Adrenal gland (tissue), 12 donors: ENCODE data around the gene AGR3. TPM values are rescaled to one million over a fixed set of nuclear protein-coding genes. Genes with fewer than 3 reads are reported as not detected.

Experiments used
- DNase-seq, 7 donors: peaks; one replicate each; pipeline ENCODE4 v3.0.0-alpha.2; 2019 to 2020
- H3K27ac ChIP-seq, 5 donors: fragments of 200-600 bp; sonication (generic) in 4 of 5; 1 replicate in 3 of 5; 2 replicates in 2 of 5; pipeline versions ENCODE4 v1.5.1 to v1.8.0; 2016 to 2020; ENCODE audit warnings: mild to moderate bottlenecking in 1 of 5
- H3K27me3 ChIP-seq: fragments of 200-600 bp; 2 replicates; pipeline ENCODE4 v1.8.0; 2021
- H3K36me3 ChIP-seq, 2 donors: fragments of 200-600 bp; replicated peaks in 1 of 2; 1 replicate in 1 of 2; 2 replicates in 1 of 2; pipeline versions ENCODE4 v1.5.1 to v1.8.0; 2018 to 2022
- H3K4me1 ChIP-seq, 2 donors: fragments of 200-600 bp; replicated peaks in 1 of 2; 1 replicate in 1 of 2; 2 replicates in 1 of 2; pipeline versions ENCODE4 v1.5.1 to v1.8.0; 2018 to 2021
- H3K4me3 ChIP-seq, 4 donors: fragments of 200-600 bp; sonication (generic) in 3 of 4; one replicate each; pipeline ENCODE4 v1.5.1; 2016 to 2018
- H3K9me3 ChIP-seq, 3 donors: fragments of 200-600 bp; sonication (generic) in 1 of 3; replicated peaks in 1 of 3; 1 replicate in 2 of 3; 2 replicates in 1 of 3; pipeline versions ENCODE4 v1.5.1 to v1.8.0; 2016 to 2021
- CTCF ChIP-seq, 6 experiments: fragments of 450-650 bp in 4 of 6; fragments of 200-600 bp in 2 of 6; sonication (generic) in 1 of 6; IDR thresholded peaks; 1 replicate in 5 of 6; 2 replicates in 1 of 6; pipeline versions ENCODE4 v1.5.1 to v1.8.0; 2016 to 2021; ENCODE audit warnings: antibody characterized with exemption in 6 of 6, mild to moderate bottlenecking in 2 of 6, moderate library complexity in 1 of 6
- POLR2A ChIP-seq, 2 donors: fragments of 450-650 bp; IDR thresholded peaks; one replicate each; pipeline ENCODE4 v1.6.1; 2017; ENCODE audit warnings: antibody characterized with exemption in 2 of 2, mild to moderate bottlenecking in 2 of 2, moderate library complexity in 1 of 2
- WGBS, 4 donors: extraction: QIAGEN DNeasy Blood & Tissue Kit in 2 of 4; methylation state at CpG; one replicate each; pipeline versions ENCODE4 v1.1.5 to v1.1.7; 2013 to 2017; 5-methylcytosine and 5-hydroxymethylcytosine counted together
- intact Hi-C, 2 donors: fragments of 100-400 bp; cut with DNase I; formaldehyde crosslinking; loops; one replicate each; pipeline versions ENCODE4 v1.14.1 to v1.15.0; 2022 to 2023
- polyA plus RNA-seq, 3 donors: library from polyadenylated mRNA; stranded (reverse); fragments of 200-250 nt in 2 of 3; fragments of 350-450 nt in 1 of 3; fragmentation: Illumina TruSeq in 1 of 3; extraction: RNeasy Lipid Tissue Mini Kit (QIAGEN cat#74804) in 1 of 3; gene quantifications; one replicate each; pipeline ENCODE4 v1.2.3, GENCODE V29; 2013 to 2014
- total RNA-seq, 9 donors: library from RNA; depleted of rRNA in 4 of 9; stranded (reverse); fragments of >200 nt in 4 of 9; fragments of 120-200 nt in 1 of 9; fragmentation: NEBNext Ultra II Directional in 1 of 9; extraction: Animal tissue kit (Norgen Biotek cat#: 25700) in 1 of 9; gene quantifications; one replicate each; pipeline versions ENCODE4 v1.1.0 to v1.2.4, GENCODE V29; 2013 to 2023
- donor health status: healthy with polysubstance abuse.
- donor health status: Bipolar disorder and iron deficiency.
- donor health status: DM: yes; HTN: yes; CAD: no.
- donor health status: DM: no; HTN: no; CAD: no.
- donor health status: DM: no; HTN: no; CAD: no.
- donor health status: DM: yes; HTN: yes; CAD: no.

Gene AGR3
- total and polyA plus RNA-seq, 12 donors: not detected

GRCh38 chr7:16912540-16912939 lies 30.8 kb upstream of the AGR3 start:
- TF ChIP-seq POLR2A (IDR thresholded peaks at IDR 0.05) (no peak), CTCF (IDR thresholded peaks at IDR 0.05) (no peak)
- Histone ChIP-seq H3K27me3 (no peaks in the 10 kb centered on the region), H3K9me3 (no peaks in the 10 kb centered on the region), H3K4me1 (no peaks in the 10 kb centered on the region), H3K36me3 (no peaks in the 10 kb centered on the region), H3K4me3 (no peak overlapping the region), H3K27ac (no peak overlapping the region)
- no peak for DNase-seq
- intact Hi-C loops: loop anchor here (10.0 kb wide), 2 partner anchors 108 to 218 kb away; partner anchors contain the start of gene AGR2 (in 2 of the 2)
- WGBS, 4 donors: 88 to 100% (median 97%) methylated on average over 2 to 4 of the region's 4 CpGs

- WGBS, 4 donors: 66 to 77% (median 72%) methylated on average over 3 of the region's 3 CpGs
- Histone ChIP-seq H3K4me1 (no peaks in the 10 kb centered on the region), H3K27me3 (no peaks in the 10 kb centered on the region), H3K36me3 (no peaks in the 10 kb centered on the region), H3K27ac (no peak overlapping the region), H3K4me3 (no peak overlapping the region), H3K9me3 (no peaks in the 10 kb centered on the region)
- intact Hi-C loops: no loop called here
- TF ChIP-seq POLR2A (IDR thresholded peaks at IDR 0.05): no peak
- TF ChIP-seq CTCF (IDR thresholded peaks at IDR 0.05): no peak
- no peak for DNase-seq
These were observed 26.8 kb upstream of the AGR3 start for GRCh38 chr7:16908561-16908960.

GRCh38 chr7:16905300-16906044 lies 23.7 kb upstream of the AGR3 start:
- Histone ChIP-seq H3K27me3 (no peaks in the 10 kb centered on the region), H3K9me3 (no peaks in the 10 kb centered on the region), H3K4me3 (no peak overlapping the region), H3K36me3 (no peaks in the 10 kb centered on the region), H3K4me1 (no peaks in the 10 kb centered on the region), H3K27ac (no peak overlapping the region)
- TF ChIP-seq CTCF (IDR thresholded peaks at IDR 0.05): no peak
- TF ChIP-seq POLR2A (IDR thresholded peaks at IDR 0.05): no peak
- intact Hi-C loops: no loop called here
- WGBS, 4 donors: 79 to 83% (median 81%) methylated on average over 5 of the region's 5 CpGs
- DNase-seq: no peak

GRCh38 chr7:16904076-16904475 lies 22.3 kb upstream of the AGR3 start:
- Histone ChIP-seq H3K9me3 (no peaks in the 10 kb centered on the region), H3K27me3 (no peaks in the 10 kb centered on the region), H3K36me3 (no peaks in the 10 kb centered on the region), H3K4me1 (no peaks in the 10 kb centered on the region), H3K27ac (no peak overlapping the region), H3K4me3 (no peak overlapping the region)
- WGBS, 4 donors: 72 to 79% (median 76%) methylated on average over 2 of the region's 2 CpGs
- intact Hi-C loops: no loop called here
- no peak for TF ChIP-seq CTCF (IDR thresholded peaks at IDR 0.05)
- no peak for TF ChIP-seq POLR2A (IDR thresholded peaks at IDR 0.05)
- no peak for DNase-seq
